Activated T-cell treated with anti-CD3 and anti-CD28 coated beads, Interleukin-2, amount 50 U/mL, for 24 hours (primary cell): ENCODE data around the gene PKMYT1.

Source experiments
- DNase-seq: peaks from one replicate; pipeline ENCODE4 v3.0.0-alpha.2; 2020
- H3K27ac Mint-ChIP-seq: 2 replicates; pipeline ENCODE4 v1.8.0; 2020; ENCODE audit warnings: mild to moderate bottlenecking, mixed read lengths
- H3K27me3 Mint-ChIP-seq: 2 replicates; pipeline ENCODE4 v1.8.0; 2020; ENCODE audit warnings: mixed read lengths
- H3K36me3 Mint-ChIP-seq: 2 replicates; pipeline ENCODE4 v1.8.0; 2020; ENCODE audit warnings: low read depth, mixed read lengths
- H3K4me1 Mint-ChIP-seq: 2 replicates; pipeline ENCODE4 v1.8.0; 2020; ENCODE audit warnings: low read depth, mixed read lengths
- H3K4me3 Mint-ChIP-seq: 2 replicates; pipeline ENCODE4 v1.8.0; 2020; ENCODE audit warnings: mild to moderate bottlenecking, moderate library complexity, mixed read lengths
- H3K9me3 Mint-ChIP-seq: 2 replicates; pipeline ENCODE4 v1.8.0; 2020; ENCODE audit warnings: mixed read lengths

The PKMYT1 gene

DNA sequence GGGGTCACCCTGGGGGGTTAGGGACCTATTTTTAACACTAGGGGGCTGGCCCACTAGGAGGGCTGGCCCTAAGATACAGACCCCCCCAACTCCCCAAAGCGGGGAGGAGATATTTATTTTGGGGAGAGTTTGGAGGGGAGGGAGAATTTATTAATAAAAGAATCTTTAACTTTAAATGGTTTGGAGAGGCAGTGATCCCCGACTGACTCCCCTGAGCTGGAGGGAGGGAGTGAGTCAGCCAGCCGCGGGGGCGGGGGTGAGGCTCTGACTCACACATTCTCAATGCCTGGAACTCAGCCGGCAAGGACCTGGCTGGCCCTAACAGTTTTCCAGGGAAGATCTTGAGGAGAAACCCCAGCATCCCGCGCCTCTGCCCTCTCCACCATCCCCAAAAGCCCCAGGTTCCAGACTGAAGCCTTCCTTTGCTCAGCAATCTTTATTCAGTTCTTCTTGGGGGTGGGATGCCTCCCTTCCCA lies 42.0 kb upstream of the PKMYT1 start:
- Mint-ChIP-seq H3K9me3 (no peaks in the 10 kb centered on the region), H3K27ac (peak overlapping the region; percentile 99), H3K4me3 (peak overlapping the region; percentile 88), H3K27me3 (peaks cover 10% of the 10 kb centered on the region), H3K36me3 (peaks cover 25% of the 10 kb centered on the region), H3K4me1 (peaks cover 56% of the 10 kb centered on the region)
- DNase-seq, result peak; percentile 91

DNA sequence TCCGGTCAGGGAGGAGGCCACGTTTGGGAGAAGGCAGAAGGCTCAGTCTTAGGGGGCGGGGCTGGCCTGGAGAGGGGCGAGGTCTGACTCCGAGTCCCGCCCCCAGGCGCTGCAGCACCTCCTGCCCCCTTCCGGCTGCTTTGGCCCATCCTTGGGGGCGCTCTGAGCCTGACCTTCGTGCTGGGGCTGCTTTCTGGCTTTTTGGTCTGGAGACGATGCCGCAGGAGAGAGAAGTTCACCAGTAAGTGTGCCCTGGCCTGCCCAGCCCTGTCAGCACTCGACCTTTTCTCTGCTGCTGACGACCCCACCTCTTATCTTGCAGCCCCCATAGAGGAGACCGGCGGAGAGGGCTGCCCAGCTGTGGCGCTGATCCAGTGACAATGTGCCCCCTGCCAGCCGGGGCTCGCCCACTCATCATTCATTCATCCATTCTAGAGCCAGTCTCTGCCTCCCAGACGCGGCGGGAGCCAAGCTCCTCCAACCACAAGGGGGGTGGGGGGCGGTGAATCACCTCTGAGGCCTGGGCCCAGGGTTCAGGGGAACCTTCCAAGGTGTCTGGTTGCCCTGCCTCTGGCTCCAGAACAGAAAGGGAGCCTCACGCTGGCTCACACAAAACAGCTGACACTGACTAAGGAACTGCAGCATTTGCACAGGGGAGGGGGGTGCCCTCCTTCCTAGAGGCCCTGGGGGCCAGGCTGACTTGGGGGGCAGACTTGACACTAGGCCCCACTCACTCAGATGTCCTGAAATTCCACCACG lies 41.4 kb upstream of the PKMYT1 start:
- H3K9me3 Mint-ChIP-seq, result no peaks in the 10 kb centered on the region
- peaks cover 56% of the 10 kb centered on the region for H3K4me1 Mint-ChIP-seq
- peaks cover 14% of the 10 kb centered on the region for H3K27me3 Mint-ChIP-seq
- H3K4me3 Mint-ChIP-seq, result peak overlapping the region; percentile 88
- DNase-seq, result peak; percentile 85
- peak overlapping the region; percentile 99 for H3K27ac Mint-ChIP-seq
- H3K36me3 Mint-ChIP-seq, result peaks cover 19% of the 10 kb centered on the region

DNA sequence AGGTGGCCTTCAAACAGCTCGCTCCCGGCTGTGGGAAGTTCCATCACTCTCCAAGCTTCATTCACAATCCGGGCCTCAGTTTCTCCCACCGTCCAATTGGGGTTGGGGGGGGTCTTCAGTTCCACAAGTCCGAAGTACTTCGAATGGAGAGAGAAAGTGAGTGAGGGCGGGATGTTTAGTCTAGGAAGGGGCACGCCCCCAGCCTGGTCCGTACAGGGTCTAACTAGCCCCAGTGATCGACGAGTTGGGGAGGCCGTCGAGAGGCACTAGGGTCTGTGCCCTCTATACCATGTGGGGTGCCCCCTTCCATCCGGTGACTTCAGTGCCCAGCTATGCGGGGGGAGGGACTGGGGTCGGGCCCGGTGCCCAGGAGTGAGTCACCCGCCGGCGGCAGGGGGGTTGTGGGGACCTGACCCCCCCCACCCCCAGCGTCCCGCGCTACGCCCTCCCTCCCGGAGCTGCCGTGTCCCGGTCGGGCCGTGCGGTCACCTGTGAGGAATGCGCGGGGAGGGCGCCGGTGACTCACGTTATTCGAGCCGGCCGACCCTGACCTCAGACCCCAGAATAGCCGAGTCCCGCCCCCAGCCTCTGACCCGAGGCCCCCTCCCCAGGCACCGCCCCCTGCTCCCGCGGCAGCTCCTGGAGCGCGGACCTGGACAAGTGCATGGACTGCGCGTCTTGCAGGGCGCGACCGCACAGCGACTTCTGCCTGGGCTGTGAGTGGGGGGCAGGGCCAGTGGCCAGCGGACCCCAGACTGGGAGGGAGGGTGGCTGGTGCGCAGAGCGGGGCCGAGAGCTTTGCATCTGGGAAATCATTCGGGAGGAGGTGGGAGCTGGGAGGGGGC lies 40.6 kb upstream of the PKMYT1 start:
- peaks cover 56% of the 10 kb centered on the region for H3K4me1 Mint-ChIP-seq
- peak overlapping the region; percentile 88 for H3K4me3 Mint-ChIP-seq
- H3K36me3 Mint-ChIP-seq, result peaks cover 11% of the 10 kb centered on the region
- peak overlapping the region; percentile 99 for H3K27ac Mint-ChIP-seq
- H3K9me3 Mint-ChIP-seq, result no peaks in the 10 kb centered on the region
- H3K27me3 Mint-ChIP-seq, result peaks cover 14% of the 10 kb centered on the region
- DNase-seq, result peak; percentile 70

DNA sequence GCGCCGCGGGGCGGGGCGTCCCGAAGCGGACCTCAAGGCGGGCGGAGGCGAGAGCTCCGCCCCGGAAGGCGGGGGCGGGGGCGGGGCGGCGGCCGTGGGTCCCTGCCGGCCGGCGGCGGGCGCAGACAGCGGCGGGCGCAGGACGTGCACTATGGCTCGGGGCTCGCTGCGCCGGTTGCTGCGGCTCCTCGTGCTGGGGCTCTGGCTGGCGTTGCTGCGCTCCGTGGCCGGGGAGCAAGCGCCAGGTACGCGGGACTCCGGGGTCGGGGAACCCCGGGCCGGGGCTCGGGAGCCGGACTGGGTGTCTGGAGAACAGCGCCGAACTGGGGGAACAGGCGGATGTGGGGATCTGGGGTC lies 40.0 kb upstream of the PKMYT1 start, which contains the start of gene TNFRSF12A:
Gene TNFRSF12A, plus strand, starts transcription at position 122 of the 357 bp plus-strand sequence. Its CDS starts 30 bp downstream, at position 152.
- peaks cover 52% of the 10 kb centered on the region for H3K4me1 Mint-ChIP-seq
- DNase-seq, result peak; percentile 80
- peak within 1 kb of the TSS; percentile 99 for H3K27ac Mint-ChIP-seq
- H3K27me3 Mint-ChIP-seq, result peaks cover 14% of the 10 kb centered on the region
- no peaks in the 10 kb centered on the region for H3K9me3 Mint-ChIP-seq
- peak within 1 kb of the TSS; percentile 88 for H3K4me3 Mint-ChIP-seq
- H3K36me3 Mint-ChIP-seq, result peaks cover 5% of the 10 kb centered on the region

DNA sequence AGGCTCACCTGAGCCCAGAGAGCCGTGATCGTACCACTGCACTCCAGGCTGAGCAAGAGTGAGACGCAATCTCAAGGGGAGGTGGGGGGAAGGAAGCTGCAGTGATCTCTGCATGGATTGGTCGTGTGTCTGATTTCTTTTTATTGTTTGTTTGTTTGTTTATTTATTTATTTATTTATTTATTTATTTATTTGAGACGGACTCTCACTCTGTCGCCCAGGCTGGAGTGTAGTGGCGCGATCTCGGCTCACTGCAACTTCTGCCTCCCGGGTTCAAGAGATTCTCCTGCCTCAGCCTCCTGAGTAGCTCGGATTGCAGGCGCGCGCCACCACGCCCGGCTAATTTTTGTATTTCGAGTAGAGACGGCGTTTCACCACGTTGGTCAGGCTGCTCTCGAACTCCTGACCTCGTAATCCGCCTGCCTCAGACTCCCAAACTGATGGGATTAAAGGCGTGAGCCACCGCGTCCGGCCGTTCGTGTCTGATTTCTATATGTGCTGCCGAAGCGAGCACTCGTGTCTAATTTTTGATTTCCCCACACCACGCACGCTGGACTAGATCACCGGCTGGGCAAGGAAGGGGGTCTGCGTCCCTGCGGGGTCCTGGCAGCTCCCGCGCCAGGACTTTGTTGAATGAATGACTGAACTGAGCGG lies 39.5 kb upstream of the PKMYT1 start:
- peaks cover 16% of the 10 kb centered on the region for H3K27me3 Mint-ChIP-seq

GRCh38 chr16:3017794-3018506 lies 37.7 kb upstream of the PKMYT1 start, which contains the start of gene CLDN6:
CLDN6 (minus strand) TSS chr16:3018183; CDS start chr16:3016021, 2,162 bp downstream.
- Mint-ChIP-seq H3K4me3 (no peak within 1 kb of the TSS), H3K4me1 (peaks cover 36% of the 10 kb centered on the region), H3K36me3 (peaks cover 1% of the 10 kb centered on the region), H3K27ac (no peak within 1 kb of the TSS), H3K9me3 (no peaks in the 10 kb centered on the region), H3K27me3 (peaks cover 23% of the 10 kb centered on the region)
- no peak for DNase-seq

More for the DNA sequence above, 39.5 kb upstream of the PKMYT1 start:
- H3K9me3 Mint-ChIP-seq, result no peaks in the 10 kb centered on the region
- peaks cover 48% of the 10 kb centered on the region for H3K4me1 Mint-ChIP-seq
- H3K36me3 Mint-ChIP-seq, result peaks cover 5% of the 10 kb centered on the region
- no peak for DNase-seq
- H3K4me3 Mint-ChIP-seq, result peak overlapping the region; percentile 88
- peak overlapping the region; percentile 87 for H3K27ac Mint-ChIP-seq

- Mint-ChIP-seq H3K4me1 (peaks cover 34% of the 10 kb centered on the region), H3K36me3 (peaks cover 1% of the 10 kb centered on the region), H3K9me3 (no peaks in the 10 kb centered on the region), H3K27ac (no peak overlapping the region), H3K27me3 (peaks cover 28% of the 10 kb centered on the region), H3K4me3 (no peak overlapping the region)
- DNase-seq, result no peak
Measured at GRCh38 chr16:3017344-3017743, 37.1 kb upstream of the PKMYT1 start.

DNA sequence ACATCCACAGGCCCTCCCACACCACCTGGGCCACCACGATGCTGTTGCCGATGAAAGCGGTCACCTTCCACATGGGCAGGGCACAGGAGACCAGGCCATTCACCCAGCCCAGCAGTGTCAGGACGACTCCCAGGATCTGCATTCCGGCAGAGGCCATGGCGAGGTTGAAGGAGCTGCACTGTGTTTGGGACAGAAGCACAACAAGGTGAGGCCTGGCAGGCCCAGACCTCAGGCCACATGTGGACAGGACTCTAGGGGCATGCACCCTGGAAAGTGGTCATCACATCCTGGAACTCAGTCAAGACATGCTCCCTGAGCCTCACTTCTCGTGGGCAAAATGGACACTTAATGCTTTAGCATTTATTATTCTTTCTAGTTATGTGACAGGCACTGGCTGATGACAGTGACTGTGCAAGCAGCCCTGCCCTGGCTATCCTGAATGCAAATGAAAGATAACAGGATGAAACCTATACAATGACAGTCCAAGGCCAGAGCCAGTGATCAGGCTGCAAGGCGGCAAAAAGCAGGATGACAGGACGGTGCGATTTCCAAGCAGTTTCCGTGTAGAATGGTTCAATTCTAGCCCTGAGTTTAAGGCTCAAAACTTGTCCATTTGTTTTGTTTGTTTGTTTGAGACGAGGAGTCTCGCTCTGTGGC lies 35.7 kb upstream of the PKMYT1 start:
- DNase-seq, result no peak
- Mint-ChIP-seq H3K27me3 (peaks cover 32% of the 10 kb centered on the region), H3K4me1 (peaks cover 21% of the 10 kb centered on the region), H3K27ac (no peak overlapping the region), H3K4me3 (no peak overlapping the region), H3K9me3 (no peaks in the 10 kb centered on the region), H3K36me3 (no peaks in the 10 kb centered on the region)

- peaks cover 16% of the 10 kb centered on the region for H3K4me1 Mint-ChIP-seq
- DNase-seq, result no peak
- H3K27ac Mint-ChIP-seq, result no peak overlapping the region
- H3K36me3 Mint-ChIP-seq, result no peaks in the 10 kb centered on the region
- H3K9me3 Mint-ChIP-seq, result no peaks in the 10 kb centered on the region
- peaks cover 32% of the 10 kb centered on the region for H3K27me3 Mint-ChIP-seq
- no peak overlapping the region for H3K4me3 Mint-ChIP-seq
Measured at GRCh38 chr16:3014971-3015370, 34.7 kb upstream of the PKMYT1 start.

GRCh38 chr16:3013998-3014690 lies 33.9 kb upstream of the PKMYT1 start:
- no peaks in the 10 kb centered on the region for H3K36me3 Mint-ChIP-seq
- no peak overlapping the region for H3K27ac Mint-ChIP-seq
- no peak overlapping the region for H3K4me3 Mint-ChIP-seq
- DNase-seq, result no peak
- H3K4me1 Mint-ChIP-seq, result peaks cover 11% of the 10 kb centered on the region
- H3K27me3 Mint-ChIP-seq, result peaks cover 30% of the 10 kb centered on the region
- H3K9me3 Mint-ChIP-seq, result no peaks in the 10 kb centered on the region

- Mint-ChIP-seq H3K4me3 (no peak overlapping the region), H3K36me3 (no peaks in the 10 kb centered on the region), H3K27ac (no peak overlapping the region), H3K9me3 (no peaks in the 10 kb centered on the region), H3K4me1 (peaks cover 14% of the 10 kb centered on the region), H3K27me3 (peaks cover 28% of the 10 kb centered on the region)
- no peak for DNase-seq
Measured at GRCh38 chr16:3013491-3013951, 33.3 kb upstream of the PKMYT1 start.

GRCh38 chr16:3012828-3013420 lies 32.7 kb upstream of the PKMYT1 start, which contains the start of gene CLDN9:
CLDN9 (plus strand) TSS chr16:3012923; CDS start chr16:3013363, 440 bp downstream.
- peaks cover 14% of the 10 kb centered on the region for H3K4me1 Mint-ChIP-seq
- peaks cover 26% of the 10 kb centered on the region for H3K27me3 Mint-ChIP-seq
- H3K27ac Mint-ChIP-seq, result no peak within 1 kb of the TSS
- H3K9me3 Mint-ChIP-seq, result no peaks in the 10 kb centered on the region
- DNase-seq, result no peak
- H3K36me3 Mint-ChIP-seq, result no peaks in the 10 kb centered on the region
- H3K4me3 Mint-ChIP-seq, result no peak within 1 kb of the TSS
